GM21447 (cell line): Measurements from ENCODE around the gene CLEC18B.
"Not testable (repeated sequence)": the region's sequence is repeated elsewhere in the genome, so short reads cannot be mapped to it uniquely, and the experiment has no call there.

Source experiments
- ATAC-seq: cut with Tn5 transposase; IDR thresholded peaks from one replicate; pipeline ENCODE4 v1.9.1; 2021; ENCODE audit not compliant: unreplicated experiment

CLEC18B gene

DNA sequence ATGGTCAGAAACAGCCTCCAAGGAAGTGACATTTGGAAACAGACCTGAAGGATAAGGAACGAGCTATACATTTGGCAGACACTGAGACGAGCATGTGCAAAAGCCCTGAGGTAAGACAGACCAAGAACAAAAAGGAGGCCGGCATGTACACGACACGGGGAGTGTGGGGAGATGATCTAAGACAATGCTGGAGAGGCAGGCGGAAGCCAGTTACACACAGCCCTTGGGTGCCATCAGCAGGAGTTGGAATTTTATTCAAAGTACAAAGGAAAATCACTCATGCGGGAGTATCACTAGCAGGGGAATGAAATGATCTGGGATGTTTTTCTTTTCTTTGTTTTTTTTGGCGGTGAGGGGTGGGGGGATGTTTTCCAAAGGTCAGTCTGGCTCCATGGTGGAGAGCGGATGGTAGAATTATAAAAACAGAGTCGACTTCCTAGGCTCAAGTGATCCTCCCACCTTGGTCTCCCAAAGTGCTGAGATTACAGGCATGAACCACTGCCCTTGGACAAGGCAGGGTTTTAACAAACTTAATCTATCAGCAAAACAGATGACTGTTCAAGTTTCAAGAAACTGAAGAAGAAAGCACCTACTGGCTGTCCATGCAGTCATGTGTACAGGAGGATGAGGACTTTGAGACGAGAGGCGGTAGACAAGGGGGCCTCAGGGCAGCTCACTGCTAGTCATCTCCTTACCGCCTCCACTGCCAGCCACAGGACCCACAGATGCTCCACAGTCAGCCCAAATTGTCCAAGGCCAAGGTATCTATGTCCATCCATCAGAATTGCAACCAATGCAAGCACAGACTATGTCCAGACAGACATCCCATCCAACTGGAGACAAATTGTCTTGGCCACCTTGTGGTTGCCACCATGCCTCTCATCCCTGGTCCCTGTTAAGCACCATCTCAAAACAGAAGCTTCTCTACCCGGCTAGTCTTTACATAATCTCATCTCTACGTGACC is 59.4 kb downstream of the CLEC18B start:
- ATAC-seq, result not testable (repeated sequence)
